Mammary microvascular endothelial cell (primary cell): Measurements from ENCODE around the gene CHKB. TPM values are rescaled to one million over a fixed set of nuclear protein-coding genes. Genes with fewer than 3 reads are reported as not detected.

ENCODE experiments used
- total RNA-seq: library from RNA; depleted of rRNA; stranded (reverse); fragments of >200 nt; gene quantifications from 2 replicates; pipeline ENCODE4 v1.2.3, GENCODE V29; 2015

Gene CHKB, protein sequence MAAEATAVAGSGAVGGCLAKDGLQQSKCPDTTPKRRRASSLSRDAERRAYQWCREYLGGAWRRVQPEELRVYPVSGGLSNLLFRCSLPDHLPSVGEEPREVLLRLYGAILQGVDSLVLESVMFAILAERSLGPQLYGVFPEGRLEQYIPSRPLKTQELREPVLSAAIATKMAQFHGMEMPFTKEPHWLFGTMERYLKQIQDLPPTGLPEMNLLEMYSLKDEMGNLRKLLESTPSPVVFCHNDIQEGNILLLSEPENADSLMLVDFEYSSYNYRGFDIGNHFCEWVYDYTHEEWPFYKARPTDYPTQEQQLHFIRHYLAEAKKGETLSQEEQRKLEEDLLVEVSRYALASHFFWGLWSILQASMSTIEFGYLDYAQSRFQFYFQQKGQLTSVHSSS
- 25.7 and 26.6 TPM in 2 replicates for total RNA-seq

DNA sequence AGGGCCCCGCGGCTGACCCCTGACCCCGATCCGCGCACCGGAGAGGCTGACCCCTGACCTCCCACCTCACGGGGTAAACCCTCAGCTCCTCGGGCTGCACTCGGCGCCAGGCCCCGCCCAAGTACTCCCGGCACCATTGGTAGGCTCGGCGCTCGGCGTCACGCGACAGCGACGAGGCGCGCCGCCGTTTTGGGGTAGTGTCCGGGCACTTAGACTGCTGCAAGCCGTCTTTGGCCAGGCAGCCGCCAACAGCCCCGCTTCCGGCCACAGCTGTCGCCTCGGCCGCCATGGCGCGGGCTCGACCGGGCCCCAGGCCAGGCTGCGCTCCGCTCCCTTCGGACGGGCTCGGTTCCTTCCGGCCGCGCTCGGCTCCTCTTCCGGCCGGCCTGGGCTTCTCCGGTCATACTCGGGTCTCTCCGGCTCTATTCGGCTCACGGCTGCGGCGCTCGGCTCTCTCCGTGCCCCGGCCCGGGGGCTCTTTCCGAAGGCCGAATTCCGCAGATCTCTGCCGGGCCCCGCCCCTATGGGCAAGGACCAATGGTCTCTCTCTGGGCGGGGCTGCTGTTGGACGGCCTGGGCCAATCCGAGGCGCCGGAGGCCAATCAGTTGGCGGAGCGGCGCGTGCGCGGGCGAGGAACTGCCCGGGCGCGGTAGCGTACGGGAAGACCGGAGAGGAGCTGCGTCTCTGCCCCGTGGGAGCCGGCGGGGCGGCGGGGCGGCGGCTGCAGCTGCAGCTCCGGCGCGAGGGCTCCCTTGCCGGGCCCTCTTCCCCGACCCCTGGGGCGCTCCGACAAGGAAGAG lies at the start of gene CHKB:
CHKB (minus strand) TSS at position 357 of the 801 bp plus-strand sequence; CDS start at position 289, 68 bp downstream.

DNA sequence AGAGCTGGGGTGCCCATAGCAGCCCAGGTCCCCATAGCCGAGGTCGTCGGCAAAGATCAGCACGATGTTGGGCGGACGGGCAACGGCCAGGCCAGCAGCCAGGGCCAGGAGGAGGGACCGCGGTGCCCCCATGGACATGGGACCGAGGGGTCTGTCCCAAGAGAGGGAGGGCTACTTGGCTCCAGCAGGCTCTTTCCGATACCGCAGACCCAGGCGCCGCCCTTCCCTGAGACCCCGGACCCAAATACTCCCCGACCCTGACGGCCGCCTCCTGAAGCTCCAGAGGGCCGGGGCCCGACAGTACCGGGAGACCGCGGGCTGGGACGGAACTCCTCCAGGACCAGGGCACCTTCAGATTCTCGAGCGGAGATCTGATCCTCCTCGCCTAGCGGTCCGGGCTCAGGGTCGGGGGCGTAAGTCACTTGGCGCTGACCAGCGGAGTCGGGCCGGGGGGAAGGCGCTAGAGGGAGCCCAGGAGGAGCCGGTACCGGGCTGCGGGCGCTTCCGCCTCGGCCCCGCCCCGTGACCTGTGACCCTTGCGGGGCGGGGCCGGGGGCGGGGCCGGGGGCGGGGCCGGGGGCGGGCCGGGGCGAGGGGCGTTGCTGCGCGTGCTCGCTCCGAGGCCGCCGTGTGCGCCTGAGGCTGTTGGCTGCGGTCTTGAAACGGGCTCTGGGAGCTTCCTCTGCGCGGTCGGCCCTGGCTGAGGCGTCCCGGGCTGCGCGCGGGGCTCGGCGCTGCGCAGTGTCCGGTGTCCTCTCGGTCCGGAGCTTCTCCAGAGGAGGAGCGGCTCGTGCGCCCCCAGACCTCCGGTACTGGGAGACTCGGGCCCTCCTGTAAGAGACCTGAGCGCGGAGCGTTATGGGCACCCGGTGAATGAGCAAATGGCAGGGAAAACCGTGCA lies 45.2 kb upstream of the CHKB start, which contains the start of gene ARSA:
ARSA (minus strand) TSS at position 511 of the 901 bp plus-strand sequence; CDS start at position 138, 373 bp downstream.

DNA sequence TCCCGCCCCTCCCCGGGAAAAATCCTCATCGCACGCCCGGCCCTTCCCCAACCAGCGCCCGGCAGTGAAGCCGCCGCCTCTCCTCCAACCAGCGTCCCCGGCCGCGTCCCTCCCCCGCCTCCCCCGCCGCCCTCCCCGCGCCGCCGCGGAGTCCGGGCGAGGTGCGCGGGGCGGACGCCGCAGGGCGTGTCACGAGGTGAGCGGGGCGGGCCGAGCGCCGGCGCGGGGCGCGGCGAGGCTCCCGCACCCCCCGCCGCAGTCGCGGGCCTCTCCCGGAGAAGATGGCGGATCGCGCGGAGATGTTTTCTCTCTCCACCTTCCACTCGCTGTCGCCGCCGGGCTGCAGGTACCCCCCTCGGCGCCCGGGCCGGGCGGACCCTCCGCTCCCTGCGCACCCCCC lies 17.9 kb upstream of the CHKB start, which contains the start of gene MAPK8IP2:
MAPK8IP2 (plus strand) TSS at position 256 of the 400 bp plus-strand sequence; CDS start at position 282, 26 bp downstream.

DNA sequence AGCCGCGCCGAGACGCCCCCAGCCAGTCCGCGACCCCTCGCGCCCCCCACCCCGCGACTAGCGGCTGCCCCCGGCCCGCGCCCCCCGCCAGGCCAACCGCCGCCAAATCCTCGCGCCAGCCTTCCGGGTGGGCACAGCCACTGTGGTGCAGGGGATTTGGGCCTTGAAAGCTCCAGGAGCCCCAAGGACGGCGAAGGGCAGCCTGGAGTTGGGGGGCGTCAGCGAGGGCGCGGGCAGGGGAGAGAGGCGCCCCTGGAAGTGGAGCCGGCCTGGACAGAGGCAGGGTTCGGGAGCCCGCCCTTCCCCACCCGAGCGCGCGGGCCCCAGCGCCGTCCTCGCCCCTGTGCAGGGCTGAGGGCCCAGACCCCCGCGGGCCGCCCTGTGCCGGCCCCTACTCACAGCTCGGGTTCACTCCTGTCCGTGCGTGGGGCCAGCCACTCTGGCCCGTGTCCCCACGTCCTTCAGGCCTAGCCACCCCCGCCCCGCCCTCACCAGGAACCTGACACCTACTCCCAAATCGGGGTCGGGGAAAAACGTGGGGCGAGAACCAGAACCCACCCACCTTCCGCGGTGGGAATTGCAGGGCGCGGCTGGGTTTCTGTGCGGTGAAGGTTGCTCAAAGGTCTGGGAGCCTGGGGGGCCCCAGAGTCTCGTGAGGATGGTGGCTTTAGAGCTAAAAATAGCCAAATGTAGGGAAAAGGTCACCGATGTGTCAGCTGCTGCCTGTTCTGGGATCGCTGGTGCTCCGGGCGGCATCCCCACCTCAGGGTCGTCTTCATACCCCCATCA lies 4.5 kb downstream of the CHKB start, which contains the start of gene CPT1B:
CPT1B (minus strand) TSS at position 441 of the 789 bp plus-strand sequence. CDS start 512 bp downstream, outside the sequence.

DNA sequence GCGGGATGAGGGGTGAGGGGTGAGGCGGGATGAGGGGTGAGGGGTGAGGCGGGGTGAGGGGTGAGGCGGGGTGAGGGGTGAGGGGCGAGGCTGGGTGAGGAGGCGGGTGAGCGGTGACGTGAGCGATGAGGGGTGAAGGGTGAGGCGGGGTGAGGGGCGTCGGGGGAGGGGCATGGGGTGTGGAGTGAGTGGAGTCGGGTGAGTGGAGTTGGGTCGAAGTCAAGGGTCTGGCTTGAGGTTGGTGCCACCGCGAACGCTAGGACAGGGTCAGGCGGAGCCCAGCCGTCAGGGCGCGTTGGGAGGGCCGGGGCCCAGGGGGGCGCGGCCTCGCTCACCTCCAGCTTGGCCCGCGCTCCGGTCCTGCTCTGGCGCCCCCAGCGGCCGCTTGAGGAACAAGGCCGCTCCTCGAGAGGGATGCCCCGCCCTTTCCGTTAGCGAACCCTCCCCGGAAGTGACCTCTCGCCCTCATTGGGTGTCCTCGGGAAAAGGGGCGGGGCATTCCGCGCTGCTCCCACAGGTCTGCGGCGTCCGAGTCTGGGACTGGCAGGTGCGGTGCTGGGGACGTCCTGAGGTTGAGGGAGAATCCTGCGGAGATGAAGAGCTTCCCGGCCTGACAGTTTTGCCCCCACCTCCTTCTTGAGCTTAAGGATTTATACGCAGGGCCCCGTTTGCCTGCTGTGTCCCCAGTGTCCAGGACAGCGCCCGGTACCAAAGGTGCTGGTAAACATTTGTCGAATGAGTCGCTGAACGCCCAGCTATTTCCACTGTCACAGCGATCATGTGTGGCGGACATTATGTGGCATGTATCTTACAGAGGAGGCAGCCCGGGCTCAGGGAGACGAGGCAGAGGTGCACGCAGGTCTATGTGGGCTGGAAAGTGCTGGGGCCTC lies 19.9 kb downstream of the CHKB start, which contains the start of gene SYCE3:
SYCE3 (minus strand) TSS at position 397 of the 890 bp plus-strand sequence. CDS start 6,514 bp downstream, outside the sequence.

DNA sequence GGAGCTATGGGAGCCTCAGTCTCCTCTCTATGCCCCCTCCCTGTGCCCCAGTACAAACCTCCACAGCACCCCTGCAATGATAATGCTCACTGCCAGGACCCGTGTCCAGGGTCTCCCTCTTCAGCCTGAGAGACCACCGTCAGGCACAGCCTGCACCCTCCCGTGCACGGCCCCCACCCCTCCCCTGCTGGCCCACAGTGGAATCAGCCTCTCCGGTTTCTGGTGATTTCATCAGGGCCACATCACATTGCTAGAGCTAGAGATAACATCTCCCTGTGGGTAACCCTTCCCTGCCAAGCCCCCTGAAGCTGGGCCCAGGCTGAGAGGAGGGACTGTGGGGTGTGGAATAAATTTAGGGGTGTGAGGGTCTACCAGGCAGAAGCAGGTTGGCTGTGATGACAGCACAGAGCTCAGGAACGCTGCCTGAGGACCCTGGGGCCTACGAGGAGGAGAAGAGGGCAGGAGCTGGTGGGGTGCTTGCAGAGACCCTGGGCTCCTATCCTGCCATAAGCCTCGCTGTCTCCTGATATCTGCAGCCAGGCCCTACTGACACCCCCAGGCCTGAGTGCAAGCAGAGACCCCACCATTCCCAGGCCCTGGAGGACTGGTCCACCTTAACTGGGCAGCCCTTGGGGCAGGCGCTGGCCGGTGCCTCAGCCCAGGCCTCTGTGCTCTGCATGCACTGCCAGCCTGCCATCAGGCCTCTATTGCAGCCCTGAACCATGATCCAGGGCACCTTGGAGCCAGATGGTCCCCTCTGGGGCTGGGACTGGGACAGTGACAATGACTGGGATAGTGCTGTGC lies 36.9 kb downstream of the CHKB start, which contains the start of gene KLHDC7B:
KLHDC7B (plus strand) TSS at position 378 of the 804 bp plus-strand sequence; CDS start at position 723, 345 bp downstream.

DNA sequence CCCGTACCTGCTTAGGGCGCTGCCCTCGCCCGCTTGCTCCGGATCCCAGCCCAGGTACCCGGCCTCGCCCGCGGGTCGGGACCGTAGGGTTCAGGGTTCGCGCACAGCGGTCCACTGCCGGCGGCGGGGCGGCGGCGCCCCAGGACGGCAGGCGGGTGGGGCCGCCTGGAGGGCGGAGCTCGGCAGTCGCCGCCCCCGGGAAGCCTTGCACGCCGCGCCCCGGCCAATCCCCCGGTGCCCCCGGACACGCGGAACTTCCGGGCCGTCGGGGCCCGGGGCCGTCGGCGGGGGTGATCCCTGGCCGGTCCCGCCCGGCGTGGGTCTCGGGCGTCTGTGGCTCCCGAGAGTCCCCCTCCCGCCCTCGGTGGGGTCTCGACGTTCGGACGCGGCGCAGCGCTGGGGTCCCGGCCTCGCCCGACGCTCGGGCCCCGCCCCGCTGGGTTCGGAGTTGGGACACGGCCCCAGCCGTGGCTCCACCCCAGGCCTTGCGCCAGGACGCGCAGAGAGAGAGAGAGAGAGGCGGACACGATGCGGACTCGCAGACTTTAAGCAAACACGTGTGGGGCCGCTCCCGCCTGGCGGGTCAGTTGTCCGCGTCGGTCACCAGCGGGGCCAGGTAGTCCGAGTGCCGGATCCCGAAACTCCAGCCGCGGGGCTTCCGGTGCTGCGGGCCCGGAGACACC lies 52.6 kb downstream of the CHKB start, which contains the start of gene TYMP:
TYMP (minus strand) TSS at position 116 of the 683 bp plus-strand sequence. CDS start 303 bp downstream, outside the sequence.

Other genes starting within 250 kb of the CHKB start
- 39.8 and 41.1 TPM in 2 replicates for gene PPP6R2, start 239.5 kb downstream of the CHKB start, total RNA-seq
- gene SBF1, start 107.8 kb downstream of the CHKB start, total RNA-seq: 47.4 and 50.8 TPM in 2 replicates
- gene ADM2, start 101.3 kb downstream of the CHKB start, total RNA-seq: 0.64 and 0.87 TPM in 2 replicates
- gene MIOX, start 96.0 kb downstream of the CHKB start, total RNA-seq: not detected in 2 replicates
- gene LMF2, start 75.1 kb downstream of the CHKB start, total RNA-seq: 78.3 and 88.4 TPM in 2 replicates
- 63.0 and 70.5 TPM in 2 replicates for gene NCAPH2, start 74.6 kb downstream of the CHKB start, total RNA-seq
- 3.7 and 13.6 TPM in 2 replicates for gene SCO2, start 57.3 kb downstream of the CHKB start, total RNA-seq
- 27.3 and 32.5 TPM in 2 replicates for gene TYMP, start 52.8 kb downstream of the CHKB start, total RNA-seq
- not detected in 2 replicates for gene KLHDC7B, start 37.0 kb downstream of the CHKB start, total RNA-seq
- not detected in 2 replicates for gene SYCE3, start 19.9 kb downstream of the CHKB start, total RNA-seq
- gene CPT1B, start 4.4 kb downstream of the CHKB start, total RNA-seq: 0.60 and 1.5 TPM in 2 replicates
- gene MAPK8IP2, start 17.9 kb upstream of the CHKB start, total RNA-seq: 0.07 and 0.34 TPM in 2 replicates
- gene ARSA, start 45.3 kb upstream of the CHKB start, total RNA-seq: 25.1 and 27.9 TPM in 2 replicates
- 27.8 and 32.5 TPM in 2 replicates for gene SHANK3, start 90.0 kb upstream of the CHKB start, total RNA-seq
- gene ACR, start 155.4 kb upstream of the CHKB start, total RNA-seq: 0.40 TPM in 1 of 2 replicates, not detected in the other
- 5.5 and 5.8 TPM in 2 replicates for gene RABL2B, start 200.8 kb upstream of the CHKB start, total RNA-seq